ENCODE data around the gene RLN3. TPM values are rescaled to one million over a fixed set of nuclear protein-coding genes. Genes with fewer than 3 reads are reported as not detected.

The RLN3 gene
- total and polyA plus RNA-seq, 9 of the 15 experiments (the other 6 are each of a cell fraction or from before 2014, with no cell fraction given), result 0.31 to 1.2 (median 0.71) TPM; not detected in 6

- TF ChIP-seq STAT5A (IDR thresholded peaks at IDR 0.05; ENCODE audit: borderline replicate concordance, low read length), result peak; percentile 87
- TF ChIP-seq E2F5 (CRISPR knock-in tag; IDR thresholded peaks at IDR 0.05), result no peak
- TF ChIP-seq DPF2 (IDR thresholded peaks at IDR 0.05), result peak; percentile 100
- no peak for TF ChIP-seq ZNF133 (CRISPR knock-in tag; IDR thresholded peaks at IDR 0.05)
- peak; percentile 89 for TF ChIP-seq FOXP1 (CRISPR knock-in tag; IDR thresholded peaks at IDR 0.05)
- no peak for TF ChIP-seq ZNF764 (CRISPR knock-in tag; IDR thresholded peaks at IDR 0.05; ENCODE audit: low read depth)
- TF ChIP-seq POLR2AphosphoS2 (IDR thresholded peaks at IDR 0.05; ENCODE audit: low read length), result no peak
- TF ChIP-seq MLLT1 (IDR thresholded peaks at IDR 0.05), result peak in 1 of 2 experiments; percentile 99; a peak in 3 of 4 replicates
- TF ChIP-seq MEF2A (IDR thresholded peaks at IDR 0.05; ENCODE audit: control insufficient read depth, low read depth, low read length), result peak; percentile 68
- TF ChIP-seq ZBTB8A (IDR thresholded peaks at IDR 0.05; ENCODE audit: partially characterized antibody), result no peak
- TF ChIP-seq NONO (IDR thresholded peaks at IDR 0.05; ENCODE audit: low read depth in 2 of 2, low read length in 1 of 2), result peak in 1 of 2 experiments; percentile 95; a peak in 2 of 4 replicates
- TF ChIP-seq ZNF780A (CRISPR knock-in tag; IDR thresholded peaks at IDR 0.05), result no peak
- peak; percentile 54 to 86 for TF ChIP-seq MNT (conservative IDR thresholded peaks at IDR 0.05)
- TF ChIP-seq PHF21A (IDR thresholded peaks at IDR 0.05; ENCODE audit: borderline replicate concordance, low read depth), result peak; percentile 87; the same call in 1 of the 2 replicates
- TF ChIP-seq SMAD1 (IDR thresholded peaks at IDR 0.05; ENCODE audit: low read depth, low read length, partially characterized antibody), result peak; percentile 81
- TF ChIP-seq ETV6 (IDR thresholded peaks at IDR 0.05; ENCODE audit: borderline replicate concordance in 1 of 2, low read depth in 2 of 2, low read length in 1 of 2), result peak in 1 of 2 experiments; percentile 83; a peak in 2 of 4 replicates
- no peak for TF ChIP-seq ETV6 (CRISPR knock-in tag; IDR thresholded peaks at IDR 0.05; ENCODE audit: borderline replicate concordance)
- TF ChIP-seq EP400 (IDR thresholded peaks at IDR 0.05), result peak; percentile 90
- no peak for TF ChIP-seq POLR3G (IDR thresholded peaks at IDR 0.05; ENCODE audit: extremely low read depth, insufficient read length, insufficient replicate concordance)
- TF ChIP-seq E2F8 (IDR thresholded peaks at IDR 0.05; ENCODE audit: low read depth, partially characterized antibody), result peak; percentile 78
Measured at GRCh38 chr19:14006766-14007562, 21.0 kb upstream of the RLN3 start (continued).

Measured in K562 (cell line).